T follicular helper cell (primary cell): ENCODE results near the gene ARHGDIA.
"Not testable (repeated sequence)": the region's sequence is repeated elsewhere in the genome, so short reads cannot be mapped to it uniquely, and the experiment has no call there.

ENCODE experiments used
- DNase-seq: peaks from one replicate; pipeline ENCODE4 v3.0.0-alpha.2; 2020; ENCODE audit warnings: low read depth

ARHGDIA gene

GRCh38 chr17:81843713-81844326 lies 27.3 kb downstream of the ARHGDIA start:
- DNase-seq, result no peak

GRCh38 chr17:81842725-81843504 lies 28.2 kb downstream of the ARHGDIA start:
- DNase-seq, result no peak

- no peak for DNase-seq
Observed at GRCh38 chr17:81842378-81842724, 28.8 kb downstream of the ARHGDIA start.

DNA sequence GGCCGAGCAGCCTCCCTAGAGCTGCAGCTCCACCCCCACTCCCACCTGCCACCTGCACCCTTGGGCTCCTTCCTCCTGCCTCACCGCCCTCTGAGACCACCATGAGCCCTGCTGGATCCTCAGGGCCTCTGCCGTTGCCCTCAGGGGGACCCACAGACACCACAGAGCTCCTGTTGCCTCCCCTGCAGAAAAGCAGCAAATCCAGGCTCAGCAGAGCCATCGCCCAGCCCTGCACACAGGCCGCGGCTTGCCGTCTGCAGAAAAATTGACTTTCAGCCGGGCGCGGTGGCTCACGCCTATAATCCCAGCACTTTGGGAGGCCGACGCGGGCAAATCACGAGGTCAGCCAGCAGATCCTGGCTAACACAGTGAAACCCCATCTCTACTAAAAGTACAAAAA lies 29.3 kb downstream of the ARHGDIA start:
- DNase-seq, result no peak

- no peak for DNase-seq
Observed at GRCh38 chr17:81840826-81841778, 30.0 kb downstream of the ARHGDIA start.

DNA sequence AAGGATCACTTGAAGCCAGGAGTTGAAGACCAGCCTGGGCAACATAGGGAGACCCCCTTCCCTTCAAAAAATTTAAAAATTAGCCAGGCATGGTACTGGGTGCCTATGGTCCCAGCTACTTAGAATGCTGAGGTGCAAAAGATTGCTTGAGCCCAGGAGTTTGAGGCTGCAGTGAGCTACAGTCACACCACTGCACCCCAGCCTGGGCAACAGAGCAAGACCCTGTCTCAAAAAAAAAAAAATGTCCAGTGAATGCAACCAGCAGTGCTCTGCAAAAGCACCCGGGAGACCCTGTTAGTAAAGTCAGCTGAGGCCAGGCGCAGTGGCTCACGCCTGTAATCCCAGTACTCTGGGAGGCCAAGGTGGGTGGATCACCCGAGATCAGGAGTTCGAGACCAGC lies 31.1 kb downstream of the ARHGDIA start:
- not testable (repeated sequence) for DNase-seq

DNA sequence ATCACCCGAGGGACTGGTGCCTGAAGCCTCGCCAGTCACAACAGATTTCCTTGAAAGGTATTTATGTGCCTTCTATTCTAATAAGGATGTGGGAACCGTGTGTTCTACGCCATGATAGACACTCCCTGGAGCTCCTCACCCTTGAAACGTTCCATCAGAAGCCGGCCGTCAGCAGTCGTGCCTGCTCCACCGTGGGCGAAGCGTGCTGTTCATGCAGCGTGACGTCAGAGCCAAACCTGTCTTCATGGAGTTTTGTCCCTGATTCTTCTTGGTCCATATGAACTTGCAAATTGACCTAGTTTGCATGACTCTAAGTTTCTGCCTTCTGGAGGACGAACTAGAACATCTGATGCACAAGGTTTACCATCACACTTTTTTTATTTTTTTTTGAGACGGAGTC lies 31.8 kb downstream of the ARHGDIA start:
- DNase-seq, result no peak

DNA sequence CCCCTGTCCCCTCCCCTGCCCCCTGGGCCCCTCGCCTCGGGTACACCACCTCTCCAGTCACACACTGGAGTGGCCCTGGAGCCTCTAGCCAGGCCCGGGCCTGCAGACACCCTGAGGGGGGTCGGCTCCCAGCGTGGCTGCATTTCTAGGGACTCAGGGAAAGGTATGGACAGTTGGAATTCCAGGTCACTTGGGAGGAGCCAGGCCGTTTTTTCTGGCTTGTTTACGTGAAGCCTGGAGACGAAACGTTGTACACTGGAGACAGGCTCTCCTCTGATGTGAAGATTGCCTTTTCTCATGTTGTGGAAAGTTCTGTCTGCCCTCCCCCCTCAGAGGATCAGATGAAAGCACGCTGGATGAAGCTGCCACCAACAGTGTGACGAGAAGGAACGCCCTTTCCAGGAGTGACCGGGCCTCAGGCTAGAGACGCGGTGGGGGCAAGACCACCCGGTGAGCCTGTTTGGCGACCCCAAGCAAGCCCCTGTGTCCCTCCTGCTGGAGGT lies 32.3 kb downstream of the ARHGDIA start:
- no peak for DNase-seq

- no peak for DNase-seq
Observed at GRCh38 chr17:81837641-81838040, 33.5 kb downstream of the ARHGDIA start.

DNA sequence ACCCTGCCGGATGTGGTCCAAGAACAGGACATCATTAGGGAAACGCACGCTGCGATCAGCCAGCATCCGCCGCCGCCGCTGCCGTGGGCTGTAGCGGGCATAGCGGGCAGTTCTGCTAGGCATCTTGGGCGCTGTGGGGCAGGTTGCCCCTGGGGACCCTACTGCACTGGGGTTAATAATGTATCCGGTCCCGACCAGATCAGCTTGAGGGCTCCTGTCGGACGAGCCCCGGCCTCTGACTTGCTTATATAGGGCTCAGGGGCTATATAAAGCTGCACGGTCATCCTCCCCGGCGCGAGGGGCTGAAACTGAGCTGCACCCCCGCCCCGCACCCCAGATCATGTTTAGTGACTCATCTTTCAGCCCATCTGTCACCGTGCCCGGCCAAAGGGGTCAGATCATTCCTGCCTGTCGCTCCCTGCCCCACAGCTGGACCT lies 36.3 kb downstream of the ARHGDIA start, which contains the start of gene PPP1R27:
Gene PPP1R27 (minus strand): TSS at position 220 of the 437 bp plus-strand sequence. CDS start 97 bp downstream, at position 123.
- DNase-seq, result no peak

- no peak for DNase-seq
Observed at GRCh38 chr17:81833921-81834830, 37.0 kb downstream of the ARHGDIA start.

GRCh38 chr17:81833160-81833920 lies 37.8 kb downstream of the ARHGDIA start, which contains the start of gene MCRIP1:
Gene MCRIP1 (minus strand): TSS chr17:81833291. CDS start chr17:81824506, 8,785 bp downstream.
- DNase-seq, result peak; percentile 90

- no peak for DNase-seq
Observed at GRCh38 chr17:81832608-81833159, 38.5 kb downstream of the ARHGDIA start.

DNA sequence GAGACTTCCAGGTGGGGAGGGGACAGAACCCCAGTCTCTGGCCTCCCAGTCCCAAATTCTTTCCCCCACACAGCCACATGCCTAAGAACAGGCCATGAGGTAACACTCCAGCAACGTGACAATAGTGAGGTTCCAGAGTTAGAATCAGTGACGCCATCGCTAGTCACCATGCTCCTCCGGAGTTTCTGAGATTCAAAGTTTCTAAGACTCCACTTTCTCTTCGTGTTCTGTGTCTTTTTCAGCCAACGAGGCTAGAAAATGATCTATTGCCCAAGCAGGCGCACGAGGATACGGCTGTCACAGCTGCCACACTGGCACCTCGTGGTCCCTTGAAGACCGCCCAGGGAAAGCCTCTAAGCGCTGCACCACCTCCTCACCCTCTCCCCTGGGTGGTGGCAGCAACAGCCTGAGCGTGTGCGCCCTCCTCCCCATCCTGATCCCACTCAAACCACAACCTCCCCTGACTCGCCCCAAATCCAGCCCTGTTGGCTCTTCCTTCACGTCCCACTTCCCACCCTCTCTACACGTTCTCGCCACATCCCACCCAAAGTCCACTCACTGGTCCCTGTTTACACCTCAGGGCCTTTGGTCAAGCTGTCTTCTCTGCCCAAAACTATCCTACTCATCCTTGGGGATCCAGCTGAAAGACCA lies 39.1 kb downstream of the ARHGDIA start:
- DNase-seq, result peak; percentile 17

DNA sequence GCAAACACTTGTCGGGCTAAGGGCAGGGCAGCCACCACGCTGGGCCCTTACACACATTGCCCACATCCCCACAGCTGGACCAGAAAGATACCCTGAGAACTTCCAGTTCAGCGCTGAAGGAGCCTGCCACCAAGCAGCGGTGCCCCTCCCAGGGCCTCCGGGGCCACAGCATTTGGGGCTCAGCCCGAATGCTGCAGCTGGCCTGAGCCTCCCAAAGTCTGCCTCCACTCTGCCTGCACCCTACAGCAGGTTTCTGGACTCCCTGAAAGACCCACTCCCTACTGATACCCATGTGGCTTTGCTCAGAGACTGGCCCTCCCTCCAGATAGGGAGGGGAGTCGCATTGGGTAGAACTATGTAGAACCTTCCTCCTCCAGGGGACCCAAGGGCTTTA lies 39.6 kb downstream of the ARHGDIA start:
- no peak for DNase-seq

- DNase-seq, result no peak
Observed at GRCh38 chr17:81829858-81830257, 41.3 kb downstream of the ARHGDIA start.

DNA sequence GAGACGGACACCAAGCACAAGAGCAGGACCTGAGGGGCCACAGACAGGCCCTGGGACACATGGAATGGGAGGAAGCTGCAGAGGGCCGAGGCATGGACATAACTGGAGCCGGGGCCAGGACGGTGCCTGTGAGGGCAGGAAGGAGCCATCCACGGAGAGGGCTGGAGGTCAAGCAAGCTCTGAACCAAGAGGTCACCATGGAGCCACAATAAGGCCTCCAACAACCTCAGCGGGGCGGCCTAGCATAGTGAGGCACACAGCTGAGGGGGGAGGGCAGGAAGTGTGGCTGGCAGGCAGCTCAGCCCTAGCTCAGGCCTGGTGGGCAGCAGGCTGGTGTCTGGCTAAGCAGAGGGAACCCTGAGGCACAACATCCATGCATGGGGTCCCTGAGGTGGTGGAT lies 42.5 kb downstream of the ARHGDIA start:
- no peak for DNase-seq

DNA sequence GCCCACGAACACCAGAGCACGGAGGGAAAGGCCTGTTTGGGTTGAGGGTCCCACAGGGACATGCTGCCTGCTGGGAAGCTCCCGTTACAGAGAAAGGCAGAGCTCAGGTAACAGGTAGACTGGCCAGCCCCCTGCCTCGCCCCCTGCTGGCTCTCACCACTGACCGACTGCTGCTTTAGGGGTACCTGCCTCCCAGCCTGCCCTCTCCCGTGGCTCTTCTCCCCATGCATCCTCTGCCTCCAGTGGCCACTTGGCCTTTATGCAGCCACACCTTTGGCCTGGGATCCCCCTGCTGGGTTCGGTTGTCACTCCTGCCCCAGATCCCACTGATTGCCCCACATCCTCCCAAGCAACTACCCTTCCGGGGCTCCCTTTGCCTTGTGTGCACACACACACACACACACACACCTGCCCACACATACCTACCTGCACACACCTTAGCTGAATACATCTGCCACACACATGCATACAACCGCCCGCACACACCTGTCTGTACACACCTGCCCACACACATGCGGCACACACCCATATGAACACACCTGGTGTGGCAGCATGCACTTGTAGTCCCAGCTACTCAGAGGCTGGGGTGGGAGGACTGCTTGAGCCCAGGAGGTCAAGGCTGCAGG lies 45.2 kb downstream of the ARHGDIA start:
- DNase-seq, result no peak

GRCh38 chr17:81824595-81824994 lies 46.5 kb downstream of the ARHGDIA start:
- DNase-seq, result no peak
